GM10248 (cell line): ENCODE data around the gene RUNX3.

ENCODE experiments used
- CTCF ChIA-PET: fragments of 300-600 bp; sonication (Branson Sonifier 250); formaldehyde crosslinking; extraction: SDS; loops from one replicate; lab custom pipeline; 2021; ENCODE audit warnings: antibody characterized with exemption; lab: Yijun Ruan, JAX
- POLR2A ChIA-PET: fragments of 350-650 bp; sonication (Branson Sonifier 250); formaldehyde crosslinking; extraction: SDS; loops from one replicate; lab custom pipeline; 2020; ENCODE audit warnings: antibody characterized with exemption; lab: Yijun Ruan, JAX
- DNase-seq: peaks from one replicate; pipeline ENCODE4 v3.0.0; 2012; ENCODE audit errors: extremely low spot score
- CTCF ChIP-seq: IDR thresholded peaks from 2 replicates; pipeline ENCODE4 v1.5.1; 2012; ENCODE audit warnings: mild to moderate bottlenecking, low read depth; ENCODE audit errors: extremely low read depth, missing control alignments, control extremely low read depth

The RUNX3 gene

GRCh38 chr1:24850328-24850920 lies 79.7 kb downstream of the RUNX3 start:
- no peak for DNase-seq
- ChIA-PET POLR2A (no interaction called here), CTCF (interaction anchor here (0.7 to 4.1 kb wide), 11 partner anchors 10 to 354 kb away, joined by 3 to 66 read pairs (median 3); no protein-coding TSS in a partner anchor)
- no peak for TF ChIP-seq CTCF

GRCh38 chr1:24849672-24850295 lies 80.3 kb downstream of the RUNX3 start:
- TF ChIP-seq CTCF = peak; percentile 70
- ChIA-PET POLR2A (interaction anchor here (0.6 to 0.8 kb wide), 3 partner anchors 13 to 118 kb away, joined by 3 to 20 read pairs (median 12); no protein-coding TSS in a partner anchor), CTCF (interaction anchor here (0.7 to 4.1 kb wide), 15 partner anchors 9 to 355 kb away, joined by 3 to 66 read pairs (median 7); no protein-coding TSS in a partner anchor)
- DNase-seq = peak; percentile 29
